ENCODE data around the gene KDM3A.
"Not testable (repeated sequence)": the region's sequence is repeated elsewhere in the genome, so short reads cannot be mapped to it uniquely, and the experiment has no call there.

Gene KDM3A

DNA sequence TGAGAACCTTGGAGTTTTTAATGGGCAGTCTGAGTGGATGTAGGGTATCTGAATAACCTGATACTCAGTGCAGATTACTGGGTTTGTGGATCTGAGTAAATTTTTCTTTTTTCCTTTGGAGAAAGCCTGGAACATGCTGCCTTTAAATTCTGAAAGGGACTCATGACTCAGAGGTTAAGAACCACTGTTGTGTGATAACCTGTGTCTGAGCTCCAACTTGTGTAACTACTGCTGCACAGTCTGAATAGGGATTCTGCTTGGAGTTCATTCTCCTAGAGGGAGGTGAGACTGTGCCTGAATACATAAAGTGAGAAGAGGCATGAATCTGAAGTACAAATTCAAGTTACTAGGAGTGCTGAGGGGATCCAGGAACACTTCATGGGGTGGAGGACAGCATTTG lies 36.2 kb downstream of the KDM3A start:
- no peak for DNase-seq (ENCODE audit: low read depth)

DNA sequence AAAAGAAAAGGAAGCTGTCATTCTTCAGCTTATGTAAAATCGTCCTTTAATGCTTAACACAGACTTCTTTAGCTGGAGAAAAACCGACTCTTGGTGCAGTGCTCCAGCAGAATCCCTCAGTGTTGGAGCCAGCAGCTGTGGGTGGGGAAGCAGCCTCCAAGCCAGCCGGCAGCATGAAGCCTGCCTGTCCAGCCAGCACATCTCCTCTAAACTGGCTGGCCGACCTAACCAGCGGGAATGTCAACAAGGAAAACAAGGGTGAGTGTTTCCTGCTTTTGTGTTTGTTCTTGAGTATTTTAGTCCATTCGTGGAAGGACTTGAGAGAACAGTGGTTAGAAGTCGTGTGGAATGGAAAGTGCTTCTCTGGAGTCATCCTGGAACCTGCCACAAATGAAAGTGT lies 38.9 kb downstream of the KDM3A start:
- no peak for DNase-seq (ENCODE audit: low read depth)

DNA sequence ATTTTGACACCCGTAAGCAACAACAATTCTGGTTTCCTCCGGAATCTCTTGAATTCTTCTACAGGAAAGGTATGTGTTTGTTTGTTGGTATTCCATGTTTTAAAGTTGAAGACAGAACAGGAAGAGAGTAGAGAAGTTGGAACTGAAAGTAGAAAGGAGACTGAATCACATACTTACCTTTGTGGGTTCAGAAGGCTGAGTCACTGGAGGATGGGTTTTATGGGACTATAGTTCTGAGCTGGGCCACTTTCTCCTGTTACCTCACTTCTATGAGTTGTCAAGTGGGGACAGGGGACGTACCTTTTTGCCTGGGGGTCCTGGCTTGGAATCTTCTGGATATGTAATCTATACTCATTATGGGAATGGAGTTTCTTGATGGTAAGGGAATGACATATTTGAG lies 40.9 kb downstream of the KDM3A start:
- DNase-seq (ENCODE audit: low read depth), result no peak

DNA sequence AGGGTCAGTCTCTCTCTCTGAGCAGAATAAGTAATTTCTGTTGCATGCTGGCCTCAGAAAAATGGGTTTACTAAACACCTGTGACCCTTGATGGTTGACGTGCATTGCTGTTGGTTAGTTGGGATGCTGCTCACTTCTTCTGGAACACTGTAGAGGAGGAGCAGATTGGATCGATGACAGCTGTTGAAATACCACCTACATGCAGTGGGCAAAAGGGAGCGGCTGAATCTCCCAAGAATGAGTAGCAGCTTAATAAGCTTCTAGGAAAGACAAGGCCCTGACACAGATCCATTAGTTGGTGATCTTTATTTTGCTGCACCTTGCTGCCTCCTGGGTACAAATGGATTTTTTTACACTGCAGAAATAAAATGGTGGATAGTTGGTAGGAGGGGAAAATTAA lies 43.2 kb downstream of the KDM3A start:
- DNase-seq (ENCODE audit: low read depth), result no peak

DNA sequence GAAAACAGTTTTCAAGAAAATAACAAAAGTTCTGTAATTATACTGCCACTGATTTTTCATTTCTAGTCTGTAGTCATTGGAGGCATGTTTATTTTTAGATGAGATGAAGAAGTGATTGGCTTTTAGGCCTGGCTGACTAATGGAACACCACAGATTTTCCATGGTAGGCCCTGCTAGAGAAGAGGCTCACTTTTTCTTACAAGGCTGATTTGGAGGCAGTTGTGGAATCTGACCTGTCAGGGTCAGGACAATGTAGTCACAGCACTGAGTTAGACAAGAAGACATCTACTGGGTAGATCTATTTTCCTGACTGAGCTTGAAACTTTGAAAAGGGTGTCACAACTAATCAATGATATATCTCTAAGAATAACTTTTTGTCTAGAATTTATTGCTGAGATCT lies 43.9 kb downstream of the KDM3A start:
- DNase-seq (ENCODE audit: low read depth), result no peak

DNA sequence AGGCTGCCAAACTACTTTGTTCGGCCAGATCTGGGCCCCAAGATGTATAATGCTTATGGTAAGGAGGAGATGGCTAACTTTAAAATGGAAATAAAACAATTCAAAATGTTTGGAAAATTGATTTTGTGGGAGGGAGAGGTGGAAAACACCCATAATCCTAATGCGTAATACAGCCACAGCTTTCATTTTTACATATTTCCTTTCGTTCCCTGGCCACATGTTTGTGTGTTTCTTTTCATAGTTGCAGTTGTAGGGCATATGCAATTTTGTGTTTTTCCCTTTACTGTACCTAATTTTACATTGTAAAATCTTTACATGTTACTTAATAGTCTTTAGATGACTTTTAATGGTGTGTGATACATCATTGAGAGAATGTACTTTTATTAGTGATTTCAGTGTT lies 44.6 kb downstream of the KDM3A start:
- no peak for DNase-seq (ENCODE audit: low read depth)

DNA sequence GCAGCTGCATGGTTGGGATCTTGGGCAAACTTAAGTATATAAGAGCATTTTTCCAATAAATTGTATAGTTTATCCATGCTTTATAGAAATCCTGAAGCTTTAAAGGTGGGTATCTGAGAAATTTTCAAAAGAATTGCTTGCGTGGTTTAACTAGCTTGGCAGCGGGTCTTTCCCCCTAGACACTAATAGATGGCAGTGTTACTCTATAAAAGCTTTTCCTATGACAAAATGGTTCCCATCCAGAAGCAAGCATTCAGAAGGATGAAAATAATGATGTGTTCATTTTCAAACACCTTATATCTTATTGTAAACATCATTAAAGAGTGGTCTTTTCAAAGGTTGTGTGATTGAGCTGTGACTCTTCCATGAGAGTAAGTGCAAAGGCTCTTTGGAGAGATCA lies 45.9 kb downstream of the KDM3A start:
- DNase-seq (ENCODE audit: low read depth), result no peak

DNA sequence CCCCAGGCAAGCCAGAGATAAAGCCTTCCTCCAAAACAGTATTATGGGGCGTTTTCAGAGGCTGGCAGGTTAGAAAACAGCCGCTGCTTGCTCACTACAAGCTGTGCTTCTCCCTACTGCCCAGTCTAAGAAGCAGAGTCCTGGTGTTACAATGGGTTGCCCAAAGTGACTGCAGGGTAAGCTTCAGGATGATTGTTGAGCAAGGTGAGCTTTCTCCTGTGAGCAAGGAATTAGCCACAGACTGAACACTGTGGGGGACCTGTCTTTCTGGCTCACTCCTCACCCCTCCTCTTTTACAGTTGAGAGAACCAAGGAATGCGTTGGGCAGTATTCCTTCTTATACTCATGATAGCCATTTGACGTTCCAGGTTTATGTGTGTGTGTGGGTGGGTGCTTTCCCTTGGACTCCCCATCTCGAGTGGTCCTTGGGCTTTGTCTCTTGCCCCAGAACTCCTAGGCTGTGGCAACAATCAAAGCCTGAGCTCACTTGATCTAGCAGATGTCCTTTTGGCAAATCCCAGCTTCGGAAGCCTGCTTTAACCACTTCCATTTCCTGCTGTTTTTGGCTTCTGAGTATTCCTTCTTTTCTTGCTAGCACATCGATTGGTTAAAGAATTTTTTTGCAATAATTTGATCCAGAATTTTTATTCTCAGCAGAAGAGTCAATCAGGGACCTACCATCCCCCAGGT lies 47.5 kb downstream of the KDM3A start:
- DNase-seq (ENCODE audit: low read depth), result no peak

DNA sequence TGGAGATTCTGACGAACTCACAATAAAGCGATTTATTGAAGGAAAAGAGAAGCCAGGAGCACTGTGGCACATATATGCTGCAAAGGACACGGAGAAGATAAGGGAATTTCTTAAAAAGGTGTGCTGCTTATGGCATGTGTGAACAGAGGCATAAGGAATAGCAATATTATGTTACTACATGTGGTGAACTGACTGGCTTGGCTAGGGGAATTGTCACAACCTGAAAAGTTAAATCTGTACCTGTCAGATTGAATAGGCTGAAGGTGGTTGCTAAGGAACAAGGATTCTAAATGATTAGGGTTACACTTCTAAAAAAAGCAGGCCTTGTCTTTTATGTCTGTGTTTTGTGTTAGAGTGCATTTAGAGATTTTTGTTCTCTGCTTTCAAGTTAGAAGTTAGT lies 48.4 kb downstream of the KDM3A start:
- no peak for DNase-seq (ENCODE audit: low read depth)

DNA sequence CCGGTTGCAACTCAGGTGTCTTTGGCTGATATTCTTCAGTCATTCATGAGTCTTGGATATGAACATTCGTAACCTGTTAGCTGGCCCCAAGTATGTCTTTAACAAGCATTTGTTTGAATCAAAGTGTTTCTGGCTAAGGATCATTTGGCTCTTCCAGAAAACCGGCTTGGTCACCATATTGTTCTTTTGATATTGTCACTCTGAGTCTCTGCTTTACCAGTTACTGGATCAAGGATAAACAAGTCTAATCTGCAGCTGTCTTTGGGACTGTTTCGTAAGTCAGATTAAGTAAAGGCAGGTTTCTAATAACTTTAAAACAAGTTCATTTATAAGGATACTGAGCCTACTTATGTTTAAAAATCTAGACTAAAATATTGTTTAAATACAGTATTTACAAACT lies 49.1 kb downstream of the KDM3A start:
- no peak for DNase-seq (ENCODE audit: low read depth)

DNA sequence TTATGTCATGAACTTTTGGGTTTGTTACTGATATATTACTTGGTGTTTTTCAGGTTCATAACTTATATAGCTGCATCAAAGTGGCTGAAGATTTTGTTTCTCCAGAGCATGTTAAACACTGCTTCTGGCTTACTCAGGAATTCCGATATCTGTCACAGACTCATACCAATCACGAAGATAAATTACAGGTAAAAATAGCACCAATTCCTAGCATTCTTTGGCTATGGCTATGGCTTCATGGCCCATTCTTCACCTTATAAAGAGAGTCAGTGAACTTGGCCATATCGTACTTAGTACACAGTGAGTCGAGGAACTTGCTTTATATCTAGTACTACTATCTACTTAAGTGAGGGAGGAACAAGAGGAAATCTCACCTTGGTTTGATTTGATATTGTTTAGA lies 49.9 kb downstream of the KDM3A start:
- DNase-seq (ENCODE audit: low read depth), result no peak

DNA sequence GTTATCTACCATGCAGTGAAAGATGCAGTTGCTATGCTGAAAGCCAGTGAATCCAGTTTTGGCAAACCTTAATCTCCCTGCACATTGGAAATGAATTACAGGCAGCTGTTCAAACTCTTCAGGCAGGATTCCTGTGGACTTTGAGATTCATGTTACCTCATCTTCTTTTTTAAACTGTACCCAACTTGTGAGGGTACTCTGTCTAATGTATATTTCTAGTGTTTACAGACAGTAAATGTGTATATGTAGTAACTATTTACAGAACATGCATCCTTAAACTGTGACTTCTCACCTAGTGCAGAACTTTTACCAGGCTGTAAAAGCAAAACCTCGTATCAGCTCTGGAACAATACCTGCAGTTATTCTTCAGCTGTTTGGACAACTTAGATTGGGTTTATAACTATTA lies 50.9 kb downstream of the KDM3A start:
- DNase-seq (ENCODE audit: low read depth), result no peak

DNA sequence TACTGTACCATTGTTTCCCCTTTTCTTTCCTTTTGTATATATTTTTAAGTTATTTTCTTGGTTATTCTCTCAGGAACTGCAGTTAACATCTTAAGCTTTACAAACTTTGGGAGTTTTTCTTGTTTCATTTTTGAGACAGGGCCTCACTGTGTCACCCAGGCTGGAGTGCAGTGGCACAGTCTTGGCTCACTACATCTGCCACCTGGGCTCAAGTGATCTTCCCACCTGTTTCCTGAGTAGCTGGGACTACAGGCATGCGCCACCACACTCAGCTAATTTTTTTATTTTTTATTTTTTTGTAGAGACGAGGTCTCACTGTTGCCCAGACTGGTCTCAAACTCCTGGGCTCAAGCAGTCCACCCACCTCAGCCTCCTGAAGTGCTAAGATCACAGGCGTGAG lies 55.2 kb downstream of the KDM3A start:
- DNase-seq (ENCODE audit: low read depth), result not testable (repeated sequence)

DNA sequence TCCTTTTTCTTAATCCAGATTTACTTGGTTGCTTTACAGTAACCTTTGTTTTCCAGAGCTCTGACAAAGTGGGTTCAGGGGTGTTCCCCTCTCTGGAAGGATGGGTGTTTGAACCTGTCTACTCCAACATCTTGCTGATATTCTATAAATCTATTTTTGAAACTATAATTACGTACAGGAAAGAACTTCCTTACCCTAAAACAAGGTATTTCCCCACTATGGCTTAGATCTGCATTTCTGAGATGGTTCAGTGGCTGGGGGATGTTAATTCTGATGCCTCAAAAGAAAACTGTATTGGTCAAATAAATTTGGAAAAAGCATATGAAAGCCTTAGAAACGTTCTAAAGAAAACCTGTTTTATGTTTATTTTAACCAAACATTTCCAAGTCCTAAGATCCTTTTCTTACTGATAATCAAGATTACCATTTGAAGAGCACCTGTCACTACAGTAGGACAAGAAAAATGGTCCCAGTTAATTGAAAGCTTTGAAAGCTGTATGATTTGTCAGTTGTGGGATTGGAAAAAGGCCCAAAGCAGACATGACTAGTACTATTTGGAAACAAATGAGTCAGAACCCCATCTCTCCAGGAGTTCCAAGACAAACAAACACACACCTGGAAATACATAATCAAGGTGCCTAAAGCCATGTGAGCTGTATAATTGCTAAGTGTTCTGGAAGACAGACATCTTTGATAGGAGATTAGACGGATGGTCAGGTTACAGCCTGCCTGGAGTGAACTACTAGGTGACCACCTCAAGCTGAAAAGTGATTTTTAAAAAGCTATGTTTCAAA lies 57.5 kb downstream of the KDM3A start:
- no peak for DNase-seq (ENCODE audit: low read depth)

DNA sequence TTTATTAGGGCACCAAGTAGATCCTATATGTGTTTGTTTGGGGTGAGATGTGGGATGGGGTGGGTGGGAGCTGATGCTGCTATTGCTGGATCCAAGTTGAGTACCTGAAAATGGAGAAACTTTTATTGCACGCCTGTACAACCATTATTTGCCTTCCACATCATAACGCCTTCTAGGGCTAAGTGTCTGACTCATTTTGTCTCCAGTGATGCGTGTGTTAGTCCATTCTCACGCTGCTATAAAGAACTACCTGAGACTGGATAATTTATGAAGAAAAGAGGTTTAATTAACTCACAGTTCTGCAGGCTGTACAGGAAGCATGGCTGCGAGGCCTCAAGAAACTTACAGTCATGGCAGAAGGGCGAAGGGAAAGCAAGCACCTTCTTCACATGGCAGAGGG lies 58.2 kb downstream of the KDM3A start:
- no peak for DNase-seq (ENCODE audit: low read depth)

DNA sequence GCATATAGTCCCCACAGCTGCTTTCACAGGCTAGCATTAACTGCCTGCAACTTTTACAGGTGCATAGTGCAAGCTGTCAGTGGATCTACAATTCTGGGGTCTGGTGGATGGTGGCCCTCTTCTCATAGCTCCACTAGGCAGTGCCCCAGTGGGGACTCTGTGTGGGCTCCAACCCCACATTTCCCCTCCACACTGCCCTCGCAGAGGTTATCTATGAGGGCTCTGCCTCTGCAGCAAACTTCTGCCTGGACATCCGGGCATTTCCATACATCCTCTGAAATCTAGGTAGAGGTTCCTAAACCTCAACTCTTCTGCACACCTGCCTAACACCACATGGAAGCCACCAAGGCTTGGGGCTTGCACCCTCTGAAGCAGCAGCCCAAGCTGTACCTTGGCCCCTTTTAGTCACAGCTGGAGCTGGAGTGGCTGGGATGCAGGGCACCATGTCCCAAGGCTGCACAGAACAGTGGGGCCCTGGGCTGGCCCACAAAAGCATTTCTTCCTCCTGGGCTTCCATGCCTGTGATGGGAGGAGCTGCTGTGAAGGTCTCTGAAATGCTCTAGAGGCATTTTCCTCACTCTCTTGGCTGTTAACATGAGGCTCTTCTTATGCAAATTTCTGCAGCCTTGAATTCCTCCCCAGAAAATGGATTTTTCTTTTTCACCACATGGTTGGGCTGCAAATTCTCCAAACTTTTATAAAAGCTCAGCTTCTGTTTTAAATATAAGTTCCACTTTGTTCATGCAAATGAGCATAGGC lies 59.3 kb downstream of the KDM3A start:
- DNase-seq (ENCODE audit: low read depth), result no peak

DNA sequence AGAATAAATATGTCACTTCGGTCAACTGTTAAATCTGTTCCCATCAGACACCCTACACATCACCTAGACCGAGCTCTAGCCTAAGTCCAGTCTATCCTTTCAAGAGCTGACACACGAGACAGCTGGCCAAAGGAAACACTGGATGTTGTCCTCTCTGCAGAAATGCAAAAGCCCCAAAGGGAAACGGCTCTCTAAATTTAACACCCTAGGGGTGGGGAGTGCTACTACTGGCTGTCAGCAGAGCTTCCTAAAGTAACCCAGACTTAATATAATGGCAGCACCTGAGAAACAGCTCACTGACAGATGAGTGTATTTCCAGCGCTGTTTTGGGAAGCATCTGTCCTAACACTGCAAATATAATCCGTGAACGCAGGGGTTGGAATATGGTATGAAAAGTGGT lies 66.4 kb downstream of the KDM3A start:
- DNase-seq (ENCODE audit: low read depth), result no peak

DNA sequence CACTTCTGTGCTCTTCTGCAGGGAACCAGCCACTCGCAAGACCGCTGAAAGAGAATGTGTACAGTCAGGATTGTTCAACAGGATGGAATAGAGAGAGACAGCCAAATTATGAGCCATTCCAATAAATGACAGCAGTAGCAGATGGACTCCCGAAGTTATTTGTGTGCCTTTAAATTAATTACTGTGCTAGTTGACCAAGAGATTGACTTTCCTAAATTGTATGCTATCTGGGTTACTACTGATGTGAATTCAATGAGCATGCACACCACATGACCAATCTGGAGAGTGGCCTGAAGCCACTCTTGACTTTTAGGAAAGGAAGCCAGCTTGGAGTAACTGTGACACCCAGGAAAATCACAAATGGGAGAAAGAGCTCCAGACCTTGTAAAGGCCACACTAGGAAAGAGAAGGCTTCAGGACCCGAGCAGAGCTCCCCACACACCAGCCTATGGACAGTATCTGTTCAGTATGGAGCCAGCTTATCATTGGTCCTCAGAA lies 69.3 kb downstream of the KDM3A start:
- no peak for DNase-seq (ENCODE audit: low read depth)

DNA sequence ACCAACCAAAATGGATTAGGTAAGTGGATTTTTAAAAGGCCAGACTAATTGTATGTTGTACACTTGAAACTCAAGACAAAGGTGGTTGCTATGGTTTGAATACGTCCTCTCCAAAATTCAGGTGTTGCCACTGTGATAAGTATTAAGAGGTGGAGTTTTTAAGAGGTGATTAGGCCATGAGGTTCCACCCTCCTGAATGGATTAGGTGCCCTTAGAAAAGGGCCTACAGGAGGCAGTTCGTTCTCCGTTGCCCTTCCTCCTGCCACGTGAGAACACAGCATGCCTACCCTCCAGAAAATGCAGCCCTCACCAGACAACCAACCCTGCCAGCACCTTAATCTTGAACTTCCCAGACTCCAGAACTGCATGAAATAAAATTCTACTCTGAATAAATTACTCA lies 70.9 kb downstream of the KDM3A start:
- DNase-seq (ENCODE audit: low read depth), result no peak

DNA sequence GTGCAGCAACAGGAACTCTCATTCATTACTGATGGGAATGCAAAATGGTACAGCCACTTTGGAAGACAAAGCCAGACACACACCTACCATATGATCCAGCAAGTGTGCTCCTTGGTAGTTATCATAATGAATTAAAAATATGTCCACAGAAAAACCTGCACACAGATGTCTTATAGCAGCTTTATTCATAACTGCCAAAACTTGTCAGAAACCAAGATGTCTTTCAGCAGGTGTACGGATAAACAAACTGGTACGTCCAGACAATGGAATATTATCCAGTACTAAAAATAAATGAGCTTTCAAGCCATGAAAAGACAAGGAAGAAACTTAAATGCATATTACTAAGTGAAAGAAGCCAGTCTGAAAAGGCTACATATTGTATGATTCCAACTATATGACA lies 71.7 kb downstream of the KDM3A start:
- DNase-seq (ENCODE audit: low read depth), result no peak

DNA sequence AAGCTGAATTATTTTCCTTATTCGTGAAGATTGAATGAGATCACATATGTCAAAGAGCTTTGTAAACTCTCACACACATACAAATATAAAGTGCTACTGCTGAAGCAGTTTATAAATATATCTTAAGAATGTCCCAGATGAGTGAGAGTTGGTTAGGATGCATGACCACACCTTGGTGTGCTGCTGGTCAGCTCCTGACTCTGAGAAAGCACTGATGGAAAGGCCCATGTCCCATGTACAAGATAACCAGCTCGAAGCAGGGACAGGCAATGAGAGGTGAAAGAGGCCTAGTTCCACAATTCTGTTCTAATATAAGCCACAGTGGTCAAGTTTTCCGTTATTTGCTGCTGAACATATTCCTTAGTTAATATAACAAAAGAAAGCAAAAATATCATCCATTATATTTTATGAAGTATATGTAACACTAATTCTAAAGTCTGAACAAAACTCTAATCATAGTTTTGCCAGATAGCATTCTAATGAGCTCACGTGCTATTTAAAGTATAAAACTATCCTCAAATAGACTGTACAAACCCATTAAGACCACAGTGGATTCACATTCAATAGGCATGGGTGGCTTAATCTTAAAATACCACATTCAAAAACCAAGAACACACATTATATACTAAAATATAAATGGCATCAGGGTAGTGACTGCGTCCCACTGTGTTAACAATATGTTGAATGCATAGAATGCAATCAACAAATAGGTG lies 72.9 kb downstream of the KDM3A start:
- no peak for DNase-seq (ENCODE audit: low read depth)

DNA sequence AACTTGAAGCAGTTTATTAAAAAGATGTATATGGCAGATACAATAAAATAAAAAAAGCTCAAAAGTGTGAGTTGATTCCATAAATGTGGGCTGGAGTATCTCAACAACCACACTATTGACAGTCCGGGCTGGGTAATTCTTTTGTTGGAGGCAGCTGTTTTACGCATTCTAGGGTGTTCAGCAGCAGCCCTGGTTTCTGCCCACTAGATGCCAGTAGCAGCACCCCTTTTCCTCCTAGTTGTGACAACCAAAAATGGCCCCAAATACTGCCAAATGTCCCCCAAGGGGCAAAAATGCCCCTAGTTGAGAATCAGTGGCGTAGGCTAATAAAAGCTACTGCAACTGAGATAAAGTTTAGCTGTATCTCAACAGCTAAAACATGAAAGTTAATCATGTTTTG lies 77.3 kb downstream of the KDM3A start:
- DNase-seq (ENCODE audit: low read depth), result no peak
